Forelimb muscle (tissue), 1 donor: ENCODE measurements around the gene FANCE. TPM values are rescaled to one million over a fixed set of nuclear protein-coding genes. Genes with fewer than 3 reads are reported as not detected.

Experiments used
- DNase-seq: peaks from one replicate; pipeline ENCODE4 v3.0.0-alpha.2; 2013; ENCODE audit warnings: low read depth
- polyA plus RNA-seq: library from polyadenylated mRNA; unstranded; fragments of 120-200 nt; gene quantifications from one replicate; pipeline ENCODE4 v1.2.1, GENCODE V29; 2013; ENCODE audit not compliant: insufficient read length

The FANCE gene
- polyA plus RNA-seq, 1 donor = 20.8 TPM

DNA sequence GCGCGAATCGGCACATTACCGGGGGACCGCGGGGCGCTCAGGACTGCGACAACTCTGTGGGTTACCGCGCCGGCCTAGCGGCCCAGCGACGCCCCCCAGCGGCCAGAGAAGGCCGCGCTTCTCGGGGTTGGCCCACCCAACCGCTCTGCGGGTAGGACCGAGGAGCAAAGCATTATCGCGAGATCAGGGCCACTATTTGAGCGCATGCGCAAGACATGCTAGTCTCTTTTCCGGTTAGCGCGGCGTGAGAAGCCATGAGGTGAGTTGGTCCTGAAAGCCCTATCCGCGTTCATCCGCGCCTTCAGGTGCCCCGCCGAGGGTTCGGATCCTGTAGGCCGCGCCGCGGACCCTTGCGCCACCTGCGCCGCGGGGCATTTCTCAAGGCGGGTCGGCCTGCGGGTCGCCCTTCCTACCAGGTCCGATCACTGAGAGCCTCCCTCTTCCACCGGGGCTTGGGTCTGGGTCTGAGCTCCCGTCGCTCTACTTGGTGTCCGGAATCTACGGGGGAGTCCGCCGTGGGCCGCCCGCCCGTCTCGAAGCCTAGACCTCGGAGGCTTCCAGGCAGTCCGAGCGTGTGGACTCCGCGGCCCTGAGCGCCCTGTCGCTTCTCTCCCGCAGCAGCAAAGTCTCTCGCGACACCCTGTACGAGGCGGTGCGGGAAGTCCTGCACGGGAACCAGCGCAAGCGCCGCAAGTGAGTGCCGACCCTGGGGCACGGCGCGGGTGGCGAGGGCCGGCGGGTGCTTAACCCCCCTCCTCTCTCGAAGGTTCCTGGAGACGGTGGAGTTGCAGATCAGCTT is 16.2 kb downstream of the FANCE start, which contains the start of gene RPL10A:
Gene RPL10A (plus strand): TSS at position 221 of the 799 bp plus-strand sequence. CDS start 34 bp downstream, at position 255.
- peak; percentile 97 for DNase-seq

DNA sequence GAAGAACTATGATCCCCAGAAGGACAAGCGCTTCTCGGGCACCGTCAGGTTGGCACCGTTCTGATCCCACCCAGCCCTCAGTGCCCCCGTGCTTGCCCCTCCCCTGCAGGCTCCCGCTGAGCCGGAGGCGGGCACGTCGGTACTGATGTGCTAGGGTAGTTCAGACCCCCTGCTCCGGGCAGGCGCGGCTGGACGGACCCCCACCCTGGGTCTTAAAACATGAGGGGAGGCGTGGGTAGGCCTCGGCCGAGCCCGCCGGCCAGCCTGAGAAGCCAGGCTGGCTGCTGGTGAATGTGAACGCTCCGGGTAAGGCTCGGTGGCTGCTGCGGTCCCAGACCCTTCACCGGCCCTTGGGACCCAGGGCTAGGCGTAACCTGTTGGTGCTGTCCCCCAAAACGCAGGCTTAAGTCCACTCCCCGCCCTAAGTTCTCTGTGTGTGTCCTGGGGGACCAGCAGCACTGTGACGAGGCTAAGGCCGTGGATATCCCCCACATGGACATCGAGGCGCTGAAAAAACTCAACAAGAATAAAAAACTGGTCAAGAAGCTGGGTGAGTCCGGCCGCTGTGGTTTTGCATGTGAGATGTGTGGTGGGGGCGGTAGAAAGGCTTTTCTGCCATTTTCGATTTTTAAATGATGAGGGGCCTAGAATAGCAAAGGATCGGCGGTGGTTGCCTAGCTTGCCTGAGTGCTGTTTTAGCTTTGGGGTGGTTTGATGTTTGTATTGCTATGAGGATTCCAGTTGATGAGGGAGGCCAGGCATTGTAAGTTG is 17.0 kb downstream of the FANCE start:
- no peak for DNase-seq

DNA sequence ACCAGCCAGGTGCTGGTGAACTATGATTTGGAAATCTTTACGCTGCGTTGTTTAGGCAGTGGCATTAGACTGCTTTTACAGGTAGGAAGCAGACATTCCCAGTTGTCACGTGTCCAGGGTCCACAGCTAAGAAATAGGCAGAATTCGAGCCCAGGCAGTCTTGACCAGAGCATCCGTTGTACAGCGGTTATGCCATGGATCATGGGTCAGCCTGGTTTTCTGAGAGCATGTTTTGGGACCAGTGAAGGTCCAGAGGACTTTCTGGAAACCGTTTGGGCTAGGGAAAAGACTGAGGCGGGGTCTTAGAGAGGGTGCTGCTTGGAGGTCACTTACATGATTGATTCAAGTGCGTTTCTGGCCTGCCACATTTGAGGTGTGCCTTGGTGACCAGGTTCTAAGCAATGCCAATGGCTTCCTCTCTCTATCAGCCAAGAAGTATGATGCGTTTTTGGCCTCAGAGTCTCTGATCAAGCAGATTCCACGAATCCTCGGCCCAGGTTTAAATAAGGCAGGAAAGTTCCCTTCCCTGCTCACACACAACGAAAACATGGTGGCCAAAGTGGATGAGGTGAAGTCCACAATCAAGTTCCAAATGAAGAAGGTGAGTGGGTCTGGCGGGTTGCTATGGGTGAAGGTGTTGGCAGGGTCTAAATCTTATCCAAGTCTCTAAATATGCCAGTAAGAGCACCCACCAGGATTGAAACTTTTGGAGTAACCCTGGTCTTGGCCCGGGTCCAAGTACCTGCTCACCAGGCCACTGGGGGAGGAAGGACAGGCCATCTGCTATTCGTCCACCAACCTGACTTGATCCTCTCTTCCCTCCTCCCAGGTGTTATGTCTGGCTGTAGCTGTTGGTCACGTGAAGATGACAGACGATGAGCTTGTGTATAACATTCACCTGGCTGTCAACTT is 17.9 kb downstream of the FANCE start:
- DNase-seq = no peak

DNA sequence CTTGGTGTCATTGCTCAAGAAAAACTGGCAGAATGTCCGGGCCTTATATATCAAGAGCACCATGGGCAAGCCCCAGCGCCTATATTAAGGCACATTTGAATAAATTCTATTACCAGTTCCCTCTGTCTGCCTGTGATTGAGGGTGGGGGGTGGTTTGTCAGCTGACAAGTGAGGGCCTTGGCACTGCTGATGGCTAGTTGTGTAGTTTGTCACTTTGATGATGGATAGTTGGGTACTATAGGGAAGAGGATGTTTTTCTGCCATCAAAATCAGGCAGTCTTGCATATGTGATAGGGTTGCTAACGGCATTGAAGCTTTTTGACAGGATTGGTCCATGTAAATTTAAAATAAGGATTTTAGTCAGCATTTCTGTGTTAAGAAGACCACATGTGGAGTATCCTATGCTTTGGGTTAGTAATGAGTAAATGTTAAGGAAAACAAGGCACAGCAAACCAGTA is 18.6 kb downstream of the FANCE start:
- no peak for DNase-seq

DNA sequence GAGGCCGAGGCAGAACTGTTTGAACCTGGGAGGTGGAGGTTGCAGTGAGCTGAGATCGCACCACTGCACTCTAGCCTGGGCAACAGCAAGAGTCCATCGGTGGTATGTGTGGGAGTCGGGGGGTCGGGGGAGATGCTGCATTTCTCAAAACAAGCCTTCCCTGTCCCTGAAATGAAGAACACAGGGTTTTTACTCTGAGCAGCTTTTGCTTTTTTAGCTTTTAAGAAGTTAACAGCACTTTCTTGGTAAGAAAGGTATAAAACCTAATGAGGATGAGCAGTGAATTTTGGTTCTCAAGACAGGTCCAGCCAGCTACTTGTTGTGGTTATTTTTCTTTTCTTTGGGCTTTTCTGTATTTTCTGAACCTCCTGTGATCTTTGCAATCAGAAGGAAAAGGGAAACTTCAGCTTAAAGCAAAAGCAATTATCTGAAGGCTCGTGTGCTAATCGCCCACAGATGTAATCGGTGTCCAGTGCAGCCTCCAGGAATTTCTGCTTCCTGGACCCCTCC is 19.8 kb downstream of the FANCE start:
- DNase-seq = no peak

DNA sequence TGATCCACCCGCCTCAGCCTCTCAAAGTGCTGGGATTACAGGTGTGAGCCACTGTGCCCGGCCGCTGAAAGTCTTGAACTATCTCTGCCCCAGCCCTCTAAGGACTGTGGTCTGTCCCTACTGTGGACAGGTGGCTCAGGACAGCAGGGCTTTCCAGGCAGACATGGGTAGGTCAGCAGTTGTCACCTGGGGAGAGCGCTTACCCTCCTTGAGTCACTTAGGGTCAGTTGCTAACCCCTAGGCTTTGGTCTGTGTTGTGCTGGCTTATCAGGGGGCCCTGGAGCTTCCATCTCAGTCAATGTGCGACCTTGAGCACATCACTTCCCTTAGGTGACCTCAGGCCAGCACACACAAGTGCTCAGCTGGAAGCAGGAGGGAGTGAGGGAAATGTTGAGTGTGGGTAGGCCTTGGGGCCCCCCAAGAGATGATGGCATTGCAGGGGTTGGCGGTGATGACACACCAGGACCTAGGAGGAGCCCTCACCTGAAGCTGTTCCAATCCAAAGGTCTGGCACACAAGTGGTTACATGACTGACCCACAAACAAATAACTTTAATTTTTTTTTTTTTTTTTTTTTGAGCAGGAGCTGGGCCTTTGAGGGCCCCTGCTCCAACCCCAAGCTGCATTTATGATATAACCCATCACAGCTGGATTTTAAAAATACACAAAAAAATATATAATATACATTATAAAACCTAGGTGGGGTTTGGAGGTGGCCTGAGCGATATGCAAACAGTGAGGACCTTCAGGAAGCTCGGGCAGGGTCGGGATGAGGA is 21.1 kb downstream of the FANCE start:
- no peak for DNase-seq

DNA sequence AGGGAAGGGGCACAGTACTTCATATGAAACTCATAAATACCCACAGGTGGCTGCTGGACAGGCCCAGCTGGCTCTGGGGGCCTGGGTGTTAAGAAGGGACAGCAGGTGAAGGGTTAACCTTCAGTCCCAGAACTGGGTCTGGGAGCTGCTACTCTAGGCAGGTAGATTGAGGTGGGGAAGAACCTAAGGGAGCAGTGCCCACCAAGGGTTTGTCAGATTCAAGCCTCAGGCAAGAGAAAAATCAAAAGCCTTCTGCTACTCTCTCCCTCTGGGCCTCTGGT is 21.7 kb downstream of the FANCE start:
- no peak for DNase-seq

DNA sequence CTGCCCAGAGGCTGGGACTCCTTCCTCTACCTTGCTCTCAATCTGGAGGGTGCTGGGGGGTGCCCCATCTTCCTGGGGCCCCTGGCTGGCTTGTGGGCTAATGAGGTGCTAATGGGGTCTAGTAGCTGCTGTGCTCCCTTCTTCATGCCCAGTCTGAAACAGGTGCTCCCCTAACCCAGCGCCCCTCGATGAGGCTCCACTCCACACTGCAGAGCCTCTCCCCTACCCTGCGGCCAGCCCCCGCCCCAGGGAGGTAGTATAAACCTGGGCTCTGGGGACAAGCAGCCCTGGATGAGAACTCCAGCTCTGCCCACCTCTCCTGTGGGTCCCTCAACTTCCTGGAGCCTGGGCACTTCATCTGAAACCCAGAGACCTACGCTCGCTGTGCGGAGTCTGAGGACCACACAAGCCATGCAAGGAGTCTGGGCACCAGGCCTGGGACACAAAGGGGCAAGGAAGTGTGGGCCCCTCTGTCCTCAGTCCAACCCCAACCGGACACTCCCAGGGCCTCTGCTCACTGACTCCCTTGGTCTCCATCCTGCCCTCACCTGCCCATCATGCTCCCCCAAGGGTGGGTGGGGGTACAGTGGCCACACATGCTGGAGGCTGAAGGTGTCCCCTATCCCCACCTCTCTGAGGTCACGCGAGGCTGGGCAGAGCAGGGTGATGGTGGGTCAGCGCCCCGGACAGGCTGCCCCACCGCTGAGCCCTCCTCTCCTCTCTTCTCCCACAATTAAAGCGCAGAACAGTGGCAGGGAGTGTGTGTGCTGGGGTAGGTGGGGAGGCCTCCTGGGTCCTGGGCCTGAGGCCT is 22.2 kb downstream of the FANCE start:
- DNase-seq = no peak

DNA sequence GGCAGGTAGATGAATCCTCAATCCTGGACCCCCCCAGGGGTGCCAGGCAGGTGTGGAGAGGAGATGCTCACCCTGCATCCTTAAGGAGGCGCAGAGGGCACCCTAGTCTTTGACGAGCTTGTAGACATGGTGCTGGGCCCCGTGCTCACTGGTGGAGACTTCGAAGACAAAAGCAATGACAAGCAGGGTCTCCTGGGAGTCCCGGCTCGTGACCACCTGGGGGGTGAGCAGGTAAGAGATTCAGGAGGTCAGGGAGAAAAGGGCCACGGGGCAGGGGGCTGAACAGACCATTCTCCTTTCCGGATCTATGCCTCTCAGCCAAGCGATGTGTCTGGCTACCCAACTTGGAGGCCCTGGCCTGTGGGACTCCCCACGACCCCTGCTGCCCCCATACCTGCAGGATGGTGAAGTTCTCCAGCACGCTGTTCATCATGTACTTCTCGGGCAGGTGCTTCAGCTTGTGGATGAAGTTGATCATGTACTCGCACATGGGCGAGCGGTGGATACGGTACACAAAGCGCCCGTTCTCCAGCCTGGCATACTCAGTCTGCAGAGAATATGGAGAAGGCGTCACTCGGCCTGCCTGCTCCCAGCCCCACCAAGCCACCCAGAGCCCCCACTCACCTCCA is 22.9 kb downstream of the FANCE start:
- DNase-seq = no peak

DNA sequence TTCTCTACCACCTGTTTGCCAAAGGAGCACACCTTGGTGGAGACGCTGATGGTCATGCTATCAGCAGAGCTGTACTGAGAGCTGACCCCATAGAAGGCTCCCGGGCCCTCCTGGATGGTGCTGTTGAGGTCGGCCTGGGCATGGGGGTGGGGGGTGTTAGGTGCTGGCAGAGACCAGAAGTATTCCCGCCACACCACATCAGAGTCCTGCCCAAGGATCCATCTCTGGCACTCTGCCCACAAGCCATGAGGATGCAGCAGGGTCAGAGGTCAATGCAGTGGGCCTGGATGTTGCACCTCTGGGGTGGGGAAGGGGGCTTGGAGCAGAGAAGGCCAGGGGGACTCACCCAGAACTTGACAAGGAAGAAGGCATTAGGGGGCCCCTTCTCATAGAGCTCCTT is 23.4 kb downstream of the FANCE start:
- DNase-seq = no peak

DNA sequence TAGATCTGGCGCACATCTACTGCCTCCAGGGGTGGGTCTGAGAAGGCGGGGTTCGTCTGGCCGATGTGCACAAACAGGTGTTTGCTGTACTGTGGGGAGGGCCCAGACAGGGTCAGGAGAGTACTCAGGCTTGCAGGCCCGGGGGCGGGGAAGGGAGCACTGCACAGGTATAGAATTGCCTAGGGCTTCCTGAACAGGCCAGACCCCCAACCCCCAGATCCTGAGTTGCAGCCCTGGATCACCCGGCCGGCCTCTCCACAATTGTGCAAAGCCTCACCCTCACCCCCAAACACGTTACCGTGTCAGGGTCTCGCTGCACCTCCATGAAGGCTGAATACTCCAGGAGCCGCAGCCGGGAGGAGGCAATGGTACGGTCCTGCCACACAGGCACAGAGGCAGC is 23.9 kb downstream of the FANCE start:
- no peak for DNase-seq

DNA sequence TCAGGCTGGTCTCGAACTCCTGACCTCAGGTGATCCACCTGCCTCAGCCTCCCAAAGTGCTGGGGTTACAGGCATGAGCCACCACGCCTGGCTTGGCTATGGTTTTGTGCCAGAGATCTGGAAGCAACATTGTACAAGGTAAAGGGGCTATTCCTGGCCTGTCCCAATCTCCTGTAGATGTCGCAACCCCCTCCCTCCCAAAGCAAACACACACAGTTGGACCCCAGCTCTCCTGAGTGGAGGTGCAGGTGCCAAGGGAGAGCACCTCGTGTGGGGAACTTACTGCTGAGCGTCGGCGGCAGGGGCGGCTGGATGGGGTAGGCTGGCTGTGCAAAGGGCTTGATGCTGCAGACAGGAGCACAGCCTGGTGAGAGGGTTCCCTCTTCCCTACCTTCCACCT is 24.9 kb downstream of the FANCE start:
- no peak for DNase-seq

DNA sequence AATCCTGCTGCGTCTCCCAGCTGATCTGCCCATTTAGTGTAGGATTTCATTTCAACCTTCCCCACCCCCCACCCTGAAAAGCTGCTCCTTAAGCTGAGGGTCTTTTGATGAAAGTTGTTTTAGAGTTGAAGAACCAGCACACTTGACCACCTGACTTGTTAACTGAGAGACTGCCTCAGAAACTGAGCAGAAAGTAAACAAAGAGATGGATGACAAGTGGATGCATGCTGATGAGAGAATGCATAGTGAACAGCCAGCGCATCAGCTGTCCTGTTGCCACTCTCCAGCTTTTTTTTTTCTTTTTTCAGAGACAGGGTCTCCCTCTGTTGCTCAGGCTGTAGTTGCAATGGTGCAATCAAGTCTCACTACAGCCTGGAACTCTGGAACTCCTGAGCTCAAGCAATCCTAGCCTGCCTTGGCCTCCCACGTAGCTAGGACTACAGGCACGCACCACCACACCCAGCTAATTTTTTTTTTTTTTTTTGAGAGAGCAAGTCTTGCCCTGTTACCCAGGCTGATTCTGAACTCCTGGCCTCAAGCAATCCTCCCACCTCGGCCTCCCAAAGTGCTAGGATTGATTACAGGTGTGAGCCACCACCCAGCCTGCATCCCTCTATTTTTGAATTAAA is 25.5 kb downstream of the FANCE start:
- DNase-seq = no peak

DNA sequence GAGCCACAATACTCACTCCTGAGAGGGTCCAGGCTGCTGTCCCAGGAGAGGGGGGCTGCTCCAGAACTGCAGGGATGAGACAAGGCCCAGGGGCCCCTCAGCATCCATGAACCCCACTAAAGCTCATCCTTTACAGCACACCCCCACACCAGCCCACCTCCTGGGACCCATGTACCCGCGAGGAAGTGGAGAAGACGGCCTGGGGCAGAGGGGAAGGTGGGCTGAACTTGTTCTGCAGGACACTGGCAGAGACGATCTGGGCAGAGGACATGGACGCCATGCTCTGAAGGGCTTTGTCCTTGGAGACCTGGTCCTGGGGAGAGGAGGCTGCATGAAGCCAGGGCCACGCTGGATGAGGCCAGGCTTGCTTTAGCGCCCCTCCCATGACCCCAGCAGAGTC is 26.1 kb downstream of the FANCE start:
- DNase-seq = no peak

DNA sequence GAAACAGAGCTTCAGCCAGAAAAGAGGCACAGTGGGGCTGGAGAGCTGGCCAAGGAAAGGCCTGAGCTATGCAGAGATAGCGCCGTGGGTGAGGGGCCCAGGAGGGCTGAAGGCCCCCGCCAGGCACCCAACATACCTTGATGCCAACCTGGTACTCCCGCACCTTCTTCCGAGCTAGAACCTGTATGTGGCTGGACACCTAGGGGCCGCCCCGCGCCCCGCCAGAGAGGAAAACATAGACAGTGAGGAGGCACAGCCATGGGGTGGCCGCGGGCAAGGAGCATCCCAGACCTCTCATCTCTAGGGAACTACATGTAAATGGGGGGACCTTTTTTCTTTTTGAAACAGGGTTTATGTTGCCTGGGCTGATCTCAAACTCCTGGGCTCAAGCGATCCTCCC is 28.0 kb downstream of the FANCE start:
- no peak for DNase-seq

DNA sequence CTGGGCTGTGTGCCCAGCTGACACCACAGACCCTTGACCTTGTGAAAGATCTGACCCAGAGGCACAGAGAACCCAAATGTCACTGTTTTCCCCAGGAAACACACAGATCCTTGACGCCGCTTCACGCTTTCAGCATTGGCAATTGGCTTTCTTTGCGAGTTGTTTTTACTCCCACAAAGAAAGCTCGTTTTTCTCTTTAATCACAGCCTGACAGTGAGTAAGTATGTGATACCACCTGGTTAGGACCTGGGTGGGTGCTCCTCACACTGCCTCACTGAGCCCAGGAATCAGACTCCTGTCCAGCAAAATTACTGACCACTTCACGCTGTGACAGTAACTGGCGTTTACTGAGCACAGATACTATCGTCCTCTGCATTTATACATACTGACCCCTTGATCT is 29.1 kb downstream of the FANCE start:
- DNase-seq = no peak

DNA sequence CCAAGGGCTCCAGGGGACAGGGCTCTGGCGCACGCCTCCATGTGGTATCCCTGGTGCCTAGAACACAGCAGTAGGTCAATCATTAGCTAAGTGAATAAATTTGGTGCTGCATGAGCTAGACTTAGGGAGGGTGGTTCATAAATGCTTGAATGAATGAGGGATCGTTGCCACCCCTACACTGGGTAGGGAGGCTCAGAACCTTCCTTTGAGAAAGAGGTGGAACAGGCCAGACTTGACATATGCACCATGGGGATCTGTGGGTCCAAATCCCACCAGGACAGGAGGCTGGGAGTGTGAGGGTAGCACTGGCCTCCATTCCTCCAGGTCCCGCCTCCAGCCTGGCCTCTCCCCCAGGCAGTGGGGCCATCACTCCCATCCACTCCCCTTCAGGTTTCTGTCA is 30.9 kb downstream of the FANCE start:
- no peak for DNase-seq

DNA sequence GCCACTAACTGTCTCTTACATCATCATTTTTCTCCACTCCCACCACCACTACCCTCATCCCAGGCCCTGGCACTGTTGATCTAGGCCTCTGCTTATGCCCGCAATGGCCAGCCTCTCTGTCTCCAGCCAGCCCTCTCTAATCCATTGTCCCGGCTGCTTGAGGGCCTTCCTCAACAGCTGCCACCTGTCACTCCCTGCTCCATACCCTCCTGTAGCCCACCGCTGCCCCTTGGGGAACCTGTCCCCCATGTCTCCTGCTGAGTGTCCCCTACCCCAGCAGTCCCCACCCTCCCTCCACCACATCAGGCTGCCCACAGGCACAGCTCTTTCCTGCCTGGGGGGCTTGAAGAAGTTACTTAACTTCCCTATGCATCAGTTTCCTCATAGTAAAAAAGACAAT is 31.4 kb downstream of the FANCE start:
- no peak for DNase-seq

DNA sequence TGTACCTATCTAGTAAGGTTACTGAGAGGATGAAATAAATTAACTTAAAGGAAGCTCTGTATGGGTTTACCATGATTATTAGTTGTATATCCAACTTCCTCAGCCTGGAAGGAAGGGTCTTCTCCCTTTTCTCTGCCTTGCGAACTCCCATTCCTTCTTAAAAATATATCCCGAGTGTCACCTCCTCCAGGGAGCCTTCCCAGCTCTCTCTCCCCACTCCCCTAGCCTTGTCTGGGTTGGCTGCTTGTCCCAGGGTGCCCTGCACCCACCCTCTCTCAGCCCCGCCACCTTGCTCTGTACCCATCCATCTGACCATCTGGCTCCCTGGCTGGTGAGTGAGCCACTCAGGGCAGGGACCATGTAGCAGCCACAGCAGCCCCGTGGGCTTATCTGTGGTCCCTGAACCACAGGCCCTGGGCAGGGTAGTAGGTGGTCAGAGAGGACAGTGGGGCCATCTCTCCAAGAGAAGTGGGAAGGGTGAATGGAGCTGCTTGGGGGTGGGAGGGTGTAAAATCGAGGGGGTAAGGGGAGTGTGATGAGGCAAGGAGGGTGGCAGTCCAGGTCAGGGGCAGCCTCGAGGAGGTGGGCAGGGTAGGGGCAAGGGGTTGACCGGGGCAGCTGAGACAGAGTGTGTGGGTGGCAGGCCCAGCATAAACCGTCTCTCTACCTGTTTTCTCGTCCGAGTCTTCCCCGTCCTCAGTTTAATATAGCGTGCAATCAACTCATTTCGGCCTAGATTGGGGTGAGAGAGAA is 31.9 kb downstream of the FANCE start:
- no peak for DNase-seq
